Activated T-helper 2 cell treated with anti-CD3 and anti-CD28 coated beads, Interferon-gamma antibody, Interleukin-2, Interleukin-4, amounts not matched to agents 10 μg/mL and 5 μg/mL and 100 μg/mL, durations not matched to agents 14 hours and 24 hours and 36 hours (primary cell): Measurements from ENCODE around the gene DOCK7. TPM values are rescaled to one million over a fixed set of nuclear protein-coding genes. Genes with fewer than 3 reads are reported as not detected.

Source experiments
- DNase-seq: peaks from one replicate; pipeline ENCODE4 v3.0.0; 2021; ENCODE audit warnings: low spot score
- H3K27ac Mint-ChIP-seq: one replicate; pipeline ENCODE4 v1.8.0; 2021; ENCODE audit warnings: mixed read lengths
- H3K27me3 Mint-ChIP-seq: one replicate; pipeline ENCODE4 v1.8.0; 2021; ENCODE audit warnings: low read depth, mixed read lengths
- H3K36me3 Mint-ChIP-seq: one replicate; pipeline ENCODE4 v1.8.0; 2021; ENCODE audit warnings: low read depth, mixed read lengths
- H3K4me1 Mint-ChIP-seq: one replicate; pipeline ENCODE4 v1.8.0; 2021; ENCODE audit warnings: low read depth, mixed read lengths
- H3K4me3 Mint-ChIP-seq: one replicate; pipeline ENCODE4 v1.8.0; 2021; ENCODE audit warnings: low read depth, mild to moderate bottlenecking, moderate library complexity, mixed read lengths
- H3K9me3 Mint-ChIP-seq: one replicate; pipeline ENCODE4 v1.8.0; 2021; ENCODE audit warnings: mixed read lengths
- intact Hi-C: fragments of 100-400 bp; cut with micrococcal nuclease; formaldehyde crosslinking; loops from one replicate; pipeline ENCODE4 v1.15.1; 2023
- total RNA-seq: library from RNA; stranded (reverse); gene quantifications from 2 replicates; pipeline ENCODE4 v1.2.3, GENCODE V29; 2022

Gene DOCK7
- total RNA-seq, 1 donor from 2014 or later: 17.8 TPM

DNA sequence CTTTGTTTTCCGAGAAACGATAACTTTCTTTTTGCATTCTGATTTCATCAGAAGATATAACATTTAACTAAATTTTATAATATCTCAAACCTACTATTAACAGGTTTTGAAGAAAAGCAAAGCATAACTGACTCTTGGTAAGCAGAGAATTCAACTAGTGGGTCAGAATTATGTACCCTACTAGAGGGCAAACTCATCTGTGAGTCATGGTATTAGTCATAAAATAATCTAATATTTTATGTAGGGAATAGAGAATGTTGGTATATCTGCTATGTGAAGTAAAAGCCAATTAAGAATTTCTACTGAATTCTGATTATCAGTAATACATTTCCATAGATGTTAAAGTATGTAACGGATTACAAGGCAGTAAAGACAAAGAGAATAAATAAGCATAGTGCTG, 194.5 kb downstream of the DOCK7 start:
- DNase-seq: no peak
- H3K9me3 Mint-ChIP-seq: no peaks in the 10 kb centered on the region
- intact Hi-C loops: no loop called here
- no peaks in the 10 kb centered on the region for H3K36me3 Mint-ChIP-seq
- H3K4me1 Mint-ChIP-seq: no peaks in the 10 kb centered on the region
- H3K27me3 Mint-ChIP-seq: no peaks in the 10 kb centered on the region
- H3K4me3 Mint-ChIP-seq: no peak overlapping the region
- no peak overlapping the region for H3K27ac Mint-ChIP-seq

DNA sequence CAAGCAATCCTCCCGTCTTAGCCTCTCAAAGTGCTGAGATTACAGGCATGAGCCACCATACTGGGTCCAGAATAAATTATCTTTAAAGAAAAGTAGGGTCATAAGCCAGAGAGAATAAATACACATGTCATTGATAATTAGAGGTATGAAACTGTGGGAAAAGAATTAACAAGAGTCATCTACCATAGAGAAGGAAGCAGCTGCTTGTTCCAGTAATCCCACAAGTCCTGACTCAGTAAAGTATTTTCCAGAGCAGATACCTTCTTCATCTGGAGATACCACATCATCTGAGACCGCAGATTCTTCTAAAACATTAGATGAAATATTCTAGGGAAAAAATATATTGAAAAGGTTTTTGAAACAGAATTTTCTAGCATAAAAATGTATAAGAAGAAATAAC, 195.7 kb downstream of the DOCK7 start:
- Mint-ChIP-seq H3K27me3 (no peaks in the 10 kb centered on the region), H3K27ac (no peak overlapping the region), H3K36me3 (no peaks in the 10 kb centered on the region), H3K9me3 (no peaks in the 10 kb centered on the region), H3K4me3 (no peak overlapping the region), H3K4me1 (no peaks in the 10 kb centered on the region)
- no peak for DNase-seq
- intact Hi-C loops: no loop called here

DNA sequence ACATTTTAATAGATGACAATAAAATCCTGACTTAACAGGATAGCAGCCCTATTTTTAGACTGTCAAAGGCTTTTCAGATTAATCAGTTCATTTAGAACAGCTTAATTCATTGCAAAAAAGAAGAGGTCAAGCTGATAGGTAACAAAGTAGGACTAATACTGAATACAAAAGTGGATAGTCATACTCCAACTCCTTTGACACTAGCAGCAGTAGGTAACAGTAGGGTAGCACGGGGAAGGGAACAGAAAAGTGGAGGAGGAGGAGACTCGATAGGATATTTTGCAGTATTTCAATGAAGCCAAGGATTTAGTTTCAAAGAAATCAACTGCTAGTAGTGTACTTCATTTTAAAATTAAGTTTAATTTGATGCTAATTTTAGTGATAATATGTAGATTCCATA, 200.2 kb downstream of the DOCK7 start:
- intact Hi-C loops: no loop called here
- no peak overlapping the region for H3K27ac Mint-ChIP-seq
- H3K4me1 Mint-ChIP-seq: peaks cover 5% of the 10 kb centered on the region
- no peaks in the 10 kb centered on the region for H3K36me3 Mint-ChIP-seq
- DNase-seq: no peak
- no peak overlapping the region for H3K4me3 Mint-ChIP-seq
- no peaks in the 10 kb centered on the region for H3K9me3 Mint-ChIP-seq
- no peaks in the 10 kb centered on the region for H3K27me3 Mint-ChIP-seq

DNA sequence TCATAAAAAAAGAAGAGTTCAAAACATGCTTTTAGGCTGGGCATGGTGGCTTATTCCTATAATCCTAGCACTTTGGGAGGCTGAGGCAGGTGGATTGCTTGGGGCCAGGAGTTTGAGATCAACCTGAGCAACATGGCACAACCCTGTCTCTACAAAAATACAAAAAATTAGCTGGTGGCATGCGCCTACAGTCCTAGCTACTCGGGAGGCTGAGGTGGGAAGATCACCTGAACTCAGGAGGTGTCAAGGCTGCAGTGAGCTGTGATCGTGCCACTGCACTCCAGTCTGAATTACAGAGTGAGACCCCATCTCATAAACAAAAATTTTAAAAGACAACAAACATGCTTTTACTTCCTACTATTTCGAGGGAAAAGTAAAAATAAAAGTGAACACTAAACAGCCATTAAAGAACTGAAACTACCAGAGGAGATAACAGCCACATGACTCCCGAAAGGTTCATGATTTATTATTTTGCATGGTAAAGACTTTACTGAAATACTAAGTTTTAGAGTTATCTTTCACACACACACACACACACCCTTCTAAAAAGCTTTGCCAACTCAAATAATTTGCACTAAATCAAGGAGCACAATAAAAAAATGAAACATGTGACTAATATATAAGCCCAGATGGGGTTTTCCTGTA, 203.2 kb downstream of the DOCK7 start:
- Mint-ChIP-seq H3K27me3 (no peaks in the 10 kb centered on the region), H3K36me3 (no peaks in the 10 kb centered on the region), H3K9me3 (no peaks in the 10 kb centered on the region), H3K4me1 (peaks cover 5% of the 10 kb centered on the region), H3K27ac (no peak overlapping the region), H3K4me3 (no peak overlapping the region)
- no peak for DNase-seq
- intact Hi-C loops: no loop called here

DNA sequence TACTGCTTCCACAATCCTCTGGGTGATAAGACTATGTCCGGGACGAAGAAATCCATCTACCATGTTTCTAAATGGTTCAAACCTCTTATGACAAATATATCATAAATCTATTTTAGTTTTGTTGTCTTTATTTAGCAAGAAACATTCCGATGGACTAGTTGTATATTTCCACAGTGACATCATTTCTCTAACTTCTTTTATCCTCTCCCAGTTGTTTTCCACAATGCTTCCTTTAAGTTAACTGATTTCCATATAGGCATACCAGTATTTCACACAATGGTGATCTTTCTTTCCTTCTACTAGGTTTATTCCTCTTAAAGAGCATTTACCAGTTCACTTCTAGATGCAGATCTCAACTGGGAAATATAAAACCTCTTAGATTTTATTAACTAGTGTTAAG, 206.5 kb downstream of the DOCK7 start:
- no peak for DNase-seq
- Mint-ChIP-seq H3K36me3 (no peaks in the 10 kb centered on the region), H3K27me3 (no peaks in the 10 kb centered on the region), H3K9me3 (no peaks in the 10 kb centered on the region), H3K4me3 (no peak overlapping the region), H3K4me1 (peaks cover 5% of the 10 kb centered on the region), H3K27ac (no peak overlapping the region)
- intact Hi-C loops: no loop called here

DNA sequence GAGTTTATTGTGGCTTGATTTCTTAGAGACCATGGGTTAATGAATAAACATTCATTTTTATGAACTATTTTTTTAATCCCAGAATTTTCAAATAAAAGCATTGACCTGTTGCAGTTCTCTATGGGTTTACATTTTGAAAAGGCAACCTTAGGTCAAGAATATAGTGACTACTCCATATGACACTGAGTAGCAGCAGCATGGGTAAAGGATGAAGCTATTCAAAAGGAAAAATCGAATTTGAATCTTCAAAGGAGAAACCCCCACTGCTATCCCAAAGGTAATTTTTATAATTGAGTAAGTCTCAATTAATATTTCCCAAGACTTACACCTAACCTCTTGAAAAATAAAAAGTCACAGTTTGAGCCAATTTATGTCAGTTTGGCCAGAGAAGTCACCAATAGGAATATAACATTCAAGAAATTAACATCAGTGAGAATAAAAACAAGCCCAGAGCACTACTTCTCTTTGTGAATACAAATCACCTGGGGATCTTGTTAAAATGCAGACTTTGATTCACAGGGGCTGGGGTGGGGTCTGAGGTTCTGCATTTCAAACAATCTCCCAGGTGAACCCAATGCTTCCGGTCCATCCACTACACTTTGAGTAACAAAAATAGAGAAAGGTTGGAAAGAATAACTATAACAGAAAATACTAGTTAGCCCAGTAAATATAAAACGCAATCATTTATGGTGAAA, 211.5 kb downstream of the DOCK7 start:
- Mint-ChIP-seq H3K27me3 (no peaks in the 10 kb centered on the region), H3K4me1 (no peaks in the 10 kb centered on the region), H3K36me3 (peaks cover 2% of the 10 kb centered on the region), H3K4me3 (no peak overlapping the region), H3K27ac (no peak overlapping the region), H3K9me3 (no peaks in the 10 kb centered on the region)
- intact Hi-C loops: no loop called here
- no peak for DNase-seq

DNA sequence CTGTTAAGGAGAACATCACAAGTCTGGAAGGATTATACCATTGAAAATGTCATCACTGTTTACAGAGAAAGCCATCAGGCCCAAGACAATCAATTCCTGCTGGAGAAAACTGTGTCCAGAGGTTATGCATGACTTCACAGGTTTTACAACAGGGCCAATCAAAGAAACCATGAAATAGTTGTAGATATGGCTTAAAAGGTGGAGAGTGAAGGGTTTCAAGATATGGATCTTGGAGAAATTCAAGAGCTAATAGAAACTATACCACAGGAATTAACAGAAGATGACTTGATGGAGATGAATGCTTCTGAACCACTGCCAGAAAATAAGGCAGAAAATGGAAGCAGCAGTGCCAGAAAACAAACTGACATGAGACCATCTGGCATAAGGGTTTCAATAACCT, 221.1 kb downstream of the DOCK7 start:
- H3K4me1 Mint-ChIP-seq: no peaks in the 10 kb centered on the region
- intact Hi-C loops: no loop called here
- no peaks in the 10 kb centered on the region for H3K27me3 Mint-ChIP-seq
- H3K36me3 Mint-ChIP-seq: peaks cover 18% of the 10 kb centered on the region
- no peak overlapping the region for H3K27ac Mint-ChIP-seq
- H3K9me3 Mint-ChIP-seq: peaks cover 16% of the 10 kb centered on the region
- DNase-seq: no peak
- H3K4me3 Mint-ChIP-seq: no peak overlapping the region

DNA sequence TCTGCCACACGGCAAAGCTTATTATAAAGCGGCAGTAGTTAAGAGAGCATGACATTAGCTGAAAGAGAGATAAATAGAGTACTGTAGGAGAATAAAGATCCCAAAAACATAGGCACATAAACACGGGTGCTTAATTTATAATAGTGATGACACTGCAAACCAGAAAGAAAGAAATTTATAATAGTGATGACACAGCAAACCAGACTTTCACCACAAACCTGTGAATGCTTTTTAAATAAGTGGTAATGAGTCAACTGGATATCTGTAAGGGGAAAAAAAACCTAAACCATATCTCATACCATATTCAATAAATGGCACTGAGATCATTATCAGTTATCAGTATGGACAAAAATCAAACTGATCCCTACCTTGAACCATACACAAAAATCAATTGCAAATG, 225.8 kb downstream of the DOCK7 start:
- Mint-ChIP-seq H3K27me3 (no peaks in the 10 kb centered on the region), H3K27ac (no peak overlapping the region), H3K36me3 (peaks cover 5% of the 10 kb centered on the region)

DNA sequence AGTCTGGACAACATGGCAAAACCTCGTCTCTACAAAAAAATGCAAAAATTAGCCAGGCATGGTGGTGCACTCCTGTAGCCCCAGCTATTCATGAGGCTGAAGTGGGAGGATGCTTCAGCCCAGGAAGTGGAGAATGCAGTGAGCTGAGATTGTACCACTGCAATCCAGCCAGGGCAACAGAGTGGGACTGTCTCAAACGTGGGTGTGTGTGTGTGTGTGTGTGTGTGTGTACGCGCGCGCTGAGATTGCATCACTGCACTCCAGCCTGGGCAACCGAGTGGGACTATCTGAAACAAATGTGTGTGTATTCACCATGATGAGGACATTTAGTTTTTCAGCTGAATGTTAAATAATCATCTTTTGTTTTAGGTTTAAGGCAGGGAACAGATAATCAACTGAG, 230.2 kb downstream of the DOCK7 start:
- no peak overlapping the region for H3K27ac Mint-ChIP-seq
- H3K36me3 Mint-ChIP-seq: peaks cover 11% of the 10 kb centered on the region
- DNase-seq: no peak
- intact Hi-C loops: no loop called here
- peaks cover under 1% of the 10 kb centered on the region for H3K4me1 Mint-ChIP-seq
- no peaks in the 10 kb centered on the region for H3K27me3 Mint-ChIP-seq
- H3K4me3 Mint-ChIP-seq: no peak overlapping the region
- no peaks in the 10 kb centered on the region for H3K9me3 Mint-ChIP-seq

More for the DNA sequence above, 225.8 kb downstream of the DOCK7 start:
- no peak for DNase-seq
- H3K4me1 Mint-ChIP-seq: no peaks in the 10 kb centered on the region
- intact Hi-C loops: no loop called here
- H3K4me3 Mint-ChIP-seq: no peak overlapping the region
- H3K9me3 Mint-ChIP-seq: peaks cover 3% of the 10 kb centered on the region

DNA sequence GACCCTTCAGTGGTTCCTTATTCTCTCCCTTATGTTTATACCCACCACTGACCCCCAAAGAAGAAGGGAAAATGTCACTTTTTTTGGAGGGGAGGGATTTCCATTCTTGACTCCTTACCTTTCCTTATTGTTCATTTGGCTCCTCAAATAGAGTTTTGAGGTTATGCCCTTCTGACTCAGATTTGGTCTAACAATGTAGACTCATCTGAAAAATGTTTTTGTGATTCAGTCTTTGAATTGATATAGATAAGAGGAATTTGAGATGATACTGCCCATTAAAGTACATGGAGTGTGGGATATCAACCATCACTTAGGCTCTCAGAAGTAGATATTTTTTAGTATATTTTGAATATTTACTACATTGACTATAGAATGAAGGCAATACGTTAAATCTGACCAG, 235.2 kb downstream of the DOCK7 start:
- H3K27ac Mint-ChIP-seq: no peak overlapping the region
- H3K27me3 Mint-ChIP-seq: no peaks in the 10 kb centered on the region
- DNase-seq: no peak
- peaks cover 56% of the 10 kb centered on the region for H3K36me3 Mint-ChIP-seq
- intact Hi-C loops: no loop called here
- H3K4me3 Mint-ChIP-seq: no peak overlapping the region
- no peaks in the 10 kb centered on the region for H3K9me3 Mint-ChIP-seq
- peaks cover 24% of the 10 kb centered on the region for H3K4me1 Mint-ChIP-seq

DNA sequence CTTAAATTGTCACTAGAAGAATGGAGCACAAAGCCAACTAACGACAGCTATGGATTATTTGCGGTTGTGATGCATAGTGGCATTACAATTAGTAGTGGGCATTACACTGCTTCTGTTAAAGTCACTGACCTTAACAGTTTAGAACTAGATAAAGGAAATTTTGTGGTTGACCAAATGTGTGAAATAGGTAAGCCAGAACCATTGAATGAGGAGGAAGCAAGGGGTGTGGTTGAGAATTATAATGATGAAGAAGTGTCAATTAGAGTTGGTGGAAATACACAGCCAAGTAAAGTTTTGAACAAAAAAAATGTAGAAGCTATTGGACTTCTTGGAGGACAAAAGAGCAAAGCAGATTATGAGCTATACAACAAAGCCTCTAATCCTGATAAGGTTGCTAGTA, 237.9 kb downstream of the DOCK7 start:
- DNase-seq: no peak
- Mint-ChIP-seq H3K36me3 (peaks cover 74% of the 10 kb centered on the region), H3K4me3 (no peak overlapping the region), H3K4me1 (peaks cover 34% of the 10 kb centered on the region), H3K27ac (no peak overlapping the region), H3K9me3 (no peaks in the 10 kb centered on the region), H3K27me3 (no peaks in the 10 kb centered on the region)
- intact Hi-C loops: loop anchor here (2.0 kb wide), 1 partner anchor 14 kb away; the partner anchor contains the start of gene USP1

DNA sequence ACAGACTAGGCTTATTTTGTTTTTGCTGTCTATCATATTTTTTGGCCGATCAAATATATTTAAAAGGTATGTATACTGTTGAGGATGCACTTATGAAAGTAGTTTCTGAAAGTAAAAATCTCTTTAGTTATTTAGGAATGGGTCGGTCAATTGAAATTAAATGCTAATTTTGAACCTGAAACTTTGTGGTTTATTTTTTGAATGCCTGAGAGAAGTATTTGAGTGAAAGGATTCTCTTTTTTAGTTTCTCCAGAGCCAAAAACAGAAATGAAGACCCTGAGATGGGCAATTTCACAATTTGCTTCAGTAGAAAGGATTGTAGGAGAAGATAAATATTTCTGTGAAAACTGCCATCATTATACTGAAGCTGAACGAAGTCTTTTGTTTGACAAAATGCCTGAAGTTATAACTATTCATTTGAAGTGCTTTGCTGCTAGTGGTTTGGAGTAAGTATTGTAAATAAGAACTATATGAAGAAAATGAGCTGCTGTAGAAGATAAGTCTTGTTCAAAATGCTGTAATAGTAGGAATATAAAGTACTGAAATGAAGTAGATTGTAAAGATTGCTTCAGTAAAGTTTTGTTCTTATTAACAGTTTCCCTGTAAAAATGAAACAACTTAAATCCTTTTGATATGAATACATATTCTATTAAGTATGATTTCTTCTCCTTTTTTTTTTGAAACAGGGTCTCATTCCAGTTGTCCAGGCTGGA, 239.8 kb downstream of the DOCK7 start:
- intact Hi-C loops: no loop called here
- H3K4me3 Mint-ChIP-seq: no peak overlapping the region
- DNase-seq: no peak
- no peak overlapping the region for H3K27ac Mint-ChIP-seq
- H3K4me1 Mint-ChIP-seq: peaks cover 39% of the 10 kb centered on the region
- H3K27me3 Mint-ChIP-seq: no peaks in the 10 kb centered on the region
- no peaks in the 10 kb centered on the region for H3K9me3 Mint-ChIP-seq
- H3K36me3 Mint-ChIP-seq: peaks cover 87% of the 10 kb centered on the region

DNA sequence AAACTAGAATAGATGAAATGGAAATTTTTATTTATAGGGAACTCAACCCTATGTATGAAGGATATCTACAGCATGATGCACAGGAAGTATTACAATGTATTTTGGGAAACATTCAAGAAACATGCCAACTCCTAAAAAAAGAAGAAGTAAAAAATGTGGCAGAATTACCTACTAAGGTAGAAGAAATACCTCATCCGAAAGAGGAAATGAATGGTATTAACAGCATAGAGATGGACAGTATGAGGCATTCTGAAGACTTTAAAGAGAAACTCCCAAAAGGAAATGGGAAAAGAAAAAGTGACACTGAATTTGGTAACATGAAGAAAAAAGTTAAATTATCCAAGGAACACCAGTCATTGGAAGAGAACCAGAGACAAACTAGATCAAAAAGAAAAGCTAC, 243.5 kb downstream of the DOCK7 start:
- Mint-ChIP-seq H3K4me3 (no peak overlapping the region), H3K4me1 (peaks cover 48% of the 10 kb centered on the region), H3K27me3 (no peaks in the 10 kb centered on the region), H3K9me3 (no peaks in the 10 kb centered on the region), H3K36me3 (peaks cover 93% of the 10 kb centered on the region), H3K27ac (no peak overlapping the region)
- intact Hi-C loops: no loop called here
- no peak for DNase-seq
